Measurements from ENCODE around the gene PCBP3. TPM values are rescaled to one million over a fixed set of nuclear protein-coding genes. Genes with fewer than 3 reads are reported as not detected.

Gene PCBP3
- total and polyA plus RNA-seq, 4 donors: 0.36 to 1.6 (median 0.42) TPM

DNA sequence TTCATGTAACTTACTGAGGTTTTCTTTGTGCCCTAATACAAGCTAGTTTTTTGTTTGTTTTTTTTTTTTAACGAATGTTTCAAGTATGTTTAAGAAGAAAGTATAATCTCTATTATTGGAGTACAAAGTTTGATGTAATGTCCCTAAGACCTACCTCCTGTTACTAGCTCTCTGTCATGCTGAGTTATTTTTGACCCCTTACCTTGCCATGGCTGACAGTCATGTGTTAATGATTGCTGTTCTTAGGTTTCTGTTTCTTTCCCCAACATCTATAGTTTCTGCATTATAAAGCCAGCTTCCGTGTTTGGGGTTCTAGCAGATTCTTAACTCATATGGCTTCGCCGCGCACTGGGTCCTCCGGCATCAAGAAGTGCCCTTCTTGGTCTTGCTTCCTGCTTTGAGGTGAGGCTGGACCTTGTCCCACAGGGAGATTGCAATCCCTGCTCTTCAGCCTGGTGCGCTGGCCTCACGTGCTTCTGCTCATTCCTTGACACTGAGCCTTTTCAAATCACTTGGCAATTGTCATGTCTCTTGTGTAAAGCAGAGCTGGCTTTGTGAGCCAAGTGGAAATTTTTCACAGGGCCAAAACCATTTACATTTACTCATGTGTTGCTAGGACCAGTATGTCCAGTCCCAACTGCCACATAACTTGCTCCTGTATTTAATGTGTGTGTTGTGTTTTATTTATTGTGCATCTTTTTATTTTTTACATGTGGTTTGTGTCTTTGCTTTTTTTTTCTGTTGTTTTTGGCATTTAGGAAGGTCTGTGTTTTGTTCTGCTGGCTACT is 203.0 kb downstream of the PCBP3 start:
- 83% methylated on average over 8 of the region's 8 CpGs for WGBS
- H3K4me3 ChIP-seq (ENCODE audit: low read depth in 1 of 3, low read length in 3 of 3): no peak overlapping the region
- H3K4me1 ChIP-seq (ENCODE audit: control insufficient read depth in 4 of 4, insufficient read depth in 4 of 4, low read length in 3 of 4): no peaks in the 10 kb centered on the region
- no peak for DNase-seq (ENCODE audit: low spot score)
- H3K9ac ChIP-seq (ENCODE audit: low read depth in 1 of 2, low read length in 2 of 2): no peak overlapping the region
- H3K27me3 ChIP-seq (ENCODE audit: control insufficient read depth in 4 of 4, insufficient read depth in 4 of 4, low read length in 3 of 4): peaks cover 0 to 12% (median 1%) of the 10 kb centered on the region in 4 donors
- H3K36me3 ChIP-seq (ENCODE audit: control insufficient read depth in 4 of 4, insufficient read depth in 3 of 4, low read depth in 1 of 4, low read length in 3 of 4): no peaks in the 10 kb centered on the region
- TF ChIP-seq SP1 (IDR thresholded peaks at IDR 0.05) (no peak), NR2F2 (IDR thresholded peaks at IDR 0.05) (no peak), RXRA (IDR thresholded peaks at IDR 0.05) (no peak)
- no peak overlapping the region for H3K27ac ChIP-seq (ENCODE audit: low read depth in 1 of 2, low read length in 2 of 2)
- H3K9me3 ChIP-seq (ENCODE audit: control insufficient read depth in 4 of 4, low read length in 3 of 4): peaks cover 0 to 5% (median 0%) of the 10 kb centered on the region in 4 donors

DNA sequence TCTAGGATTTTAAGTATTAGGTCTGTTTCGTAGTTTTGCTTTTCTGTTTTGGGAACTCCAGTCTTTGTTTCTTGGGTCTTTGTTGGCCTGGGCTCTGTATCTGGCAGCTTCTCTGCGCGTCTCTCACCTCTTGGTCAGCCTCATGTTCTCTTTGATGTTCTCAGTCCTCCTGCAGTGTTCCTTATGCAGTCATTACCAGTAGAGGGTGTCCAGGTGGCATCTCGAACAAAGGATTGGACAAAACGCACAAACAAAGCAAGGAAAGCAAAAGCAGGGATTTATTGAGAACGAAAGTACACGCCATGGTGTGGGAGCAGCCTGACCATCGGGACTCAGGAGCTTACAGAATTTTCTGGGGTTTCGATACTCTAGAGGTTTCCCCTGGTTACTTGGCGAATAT is 204.3 kb downstream of the PCBP3 start:
- Histone ChIP-seq H3K4me3 (ENCODE audit: low read depth in 1 of 3, low read length in 3 of 3) (no peak overlapping the region), H3K4me1 (ENCODE audit: control insufficient read depth in 4 of 4, insufficient read depth in 4 of 4, low read length in 3 of 4) (no peaks in the 10 kb centered on the region), H3K27me3 (ENCODE audit: control insufficient read depth in 4 of 4, insufficient read depth in 4 of 4, low read length in 3 of 4) (peaks cover 0 to 12% (median 1%) of the 10 kb centered on the region in 4 donors), H3K9ac (ENCODE audit: low read depth in 1 of 2, low read length in 2 of 2) (no peak overlapping the region), H3K36me3 (ENCODE audit: control insufficient read depth in 4 of 4, insufficient read depth in 3 of 4, low read depth in 1 of 4, low read length in 3 of 4) (no peaks in the 10 kb centered on the region), H3K27ac (ENCODE audit: low read depth in 1 of 2, low read length in 2 of 2) (no peak overlapping the region), H3K9me3 (ENCODE audit: control insufficient read depth in 4 of 4, low read length in 3 of 4) (no peaks in the 10 kb centered on the region)
- 89% methylated on average over 10 of the region's 10 CpGs for WGBS
- DNase-seq (ENCODE audit: low spot score): no peak
- TF ChIP-seq EGR1 (IDR thresholded peaks at IDR 0.05; ENCODE audit: low read depth in 2 of 2): no peak
- no peak for TF ChIP-seq HNF4A (conservative IDR thresholded peaks at IDR 0.05)
- TF ChIP-seq, protein P1, sequence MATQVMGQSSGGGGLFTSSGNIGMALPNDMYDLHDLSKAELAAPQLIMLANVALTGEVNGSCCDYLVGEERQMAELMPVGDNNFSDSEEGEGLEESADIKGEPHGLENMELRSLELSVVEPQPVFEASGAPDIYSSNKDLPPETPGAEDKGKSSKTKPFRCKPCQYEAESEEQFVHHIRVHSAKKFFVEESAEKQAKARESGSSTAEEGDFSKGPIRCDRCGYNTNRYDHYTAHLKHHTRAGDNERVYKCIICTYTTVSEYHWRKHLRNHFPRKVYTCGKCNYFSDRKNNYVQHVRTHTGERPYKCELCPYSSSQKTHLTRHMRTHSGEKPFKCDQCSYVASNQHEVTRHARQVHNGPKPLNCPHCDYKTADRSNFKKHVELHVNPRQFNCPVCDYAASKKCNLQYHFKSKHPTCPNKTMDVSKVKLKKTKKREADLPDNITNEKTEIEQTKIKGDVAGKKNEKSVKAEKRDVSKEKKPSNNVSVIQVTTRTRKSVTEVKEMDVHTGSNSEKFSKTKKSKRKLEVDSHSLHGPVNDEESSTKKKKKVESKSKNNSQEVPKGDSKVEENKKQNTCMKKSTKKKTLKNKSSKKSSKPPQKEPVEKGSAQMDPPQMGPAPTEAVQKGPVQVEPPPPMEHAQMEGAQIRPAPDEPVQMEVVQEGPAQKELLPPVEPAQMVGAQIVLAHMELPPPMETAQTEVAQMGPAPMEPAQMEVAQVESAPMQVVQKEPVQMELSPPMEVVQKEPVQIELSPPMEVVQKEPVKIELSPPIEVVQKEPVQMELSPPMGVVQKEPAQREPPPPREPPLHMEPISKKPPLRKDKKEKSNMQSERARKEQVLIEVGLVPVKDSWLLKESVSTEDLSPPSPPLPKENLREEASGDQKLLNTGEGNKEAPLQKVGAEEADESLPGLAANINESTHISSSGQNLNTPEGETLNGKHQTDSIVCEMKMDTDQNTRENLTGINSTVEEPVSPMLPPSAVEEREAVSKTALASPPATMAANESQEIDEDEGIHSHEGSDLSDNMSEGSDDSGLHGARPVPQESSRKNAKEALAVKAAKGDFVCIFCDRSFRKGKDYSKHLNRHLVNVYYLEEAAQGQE (IDR thresholded peaks at IDR 0.05): no peak
- TF ChIP-seq ATF3 (IDR thresholded peaks at IDR 0.05): no peak
- no peak for TF ChIP-seq NR2F2 (IDR thresholded peaks at IDR 0.05)
- no peak for TF ChIP-seq YY1 (IDR thresholded peaks at IDR 0.05)
- TF ChIP-seq TAF1 (conservative IDR thresholded peaks at IDR 0.05): no peak
- no peak for TF ChIP-seq RAD21 (IDR thresholded peaks at IDR 0.05)
- no peak for TF ChIP-seq GABPA (IDR thresholded peaks at IDR 0.05 in 1 of 2, conservative IDR thresholded peaks at IDR 0.05 in 1 of 2)
- no peak for TF ChIP-seq CTCF (IDR thresholded peaks at IDR 0.05; ENCODE audit: low read depth, low read length, missing input control)
